GM18508 (cell line): ENCODE results near the gene ADIPOR2.
"Not testable (repeated sequence)": the region's sequence is repeated elsewhere in the genome, so short reads cannot be mapped to it uniquely, and the experiment has no call there.

Experiments used
- ATAC-seq: cut with Tn5 transposase; IDR thresholded peaks from one replicate; pipeline ENCODE4 v1.9.1; 2021; ENCODE audit warnings: moderate number of reproducible peaks; ENCODE audit not compliant: insufficient read depth, unreplicated experiment

ADIPOR2 gene

GRCh38 chr12:1663440-1664132 is 27.3 kb upstream of the ADIPOR2 start:
- no peak for ATAC-seq

GRCh38 chr12:1665366-1665765 is 25.5 kb upstream of the ADIPOR2 start:
- no peak for ATAC-seq

GRCh38 chr12:1666215-1666614 is 24.7 kb upstream of the ADIPOR2 start:
- no peak for ATAC-seq

- ATAC-seq = no peak
Observed at GRCh38 chr12:1666685-1667162, 24.1 kb upstream of the ADIPOR2 start.

DNA sequence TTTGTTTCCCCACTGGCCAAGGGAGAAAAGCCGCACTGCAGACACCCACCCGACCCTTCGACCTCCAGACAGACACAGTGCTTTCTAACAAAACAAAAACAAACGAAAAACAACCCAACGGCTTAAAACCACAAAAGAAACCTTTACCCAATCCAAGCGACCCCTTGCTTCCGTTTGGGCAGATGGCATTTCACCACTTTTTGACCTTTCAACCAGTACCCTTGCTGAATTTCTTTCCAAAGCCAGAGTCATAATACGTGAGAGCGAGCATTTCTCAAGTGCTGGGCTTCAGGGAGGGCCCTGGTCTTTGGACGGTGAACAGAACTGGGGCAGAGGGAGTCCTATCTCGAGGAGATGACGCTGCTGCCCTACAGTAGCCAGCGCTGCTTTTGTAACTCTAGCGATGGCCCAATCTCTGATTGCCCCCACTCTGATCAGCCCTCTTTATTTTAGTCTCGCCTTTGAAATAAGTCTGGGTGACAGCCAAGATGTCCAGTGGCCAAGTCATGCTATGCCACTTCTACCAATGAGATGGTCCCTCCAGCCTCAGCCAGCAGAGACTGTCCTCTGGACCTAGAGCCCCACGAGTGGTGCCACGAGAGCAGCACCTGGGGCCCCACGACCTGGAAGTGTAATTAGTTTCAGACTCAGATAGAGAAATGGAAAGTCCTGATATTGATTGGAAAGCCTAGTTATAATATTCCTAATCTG is 21.9 kb upstream of the ADIPOR2 start:
- ATAC-seq = no peak

DNA sequence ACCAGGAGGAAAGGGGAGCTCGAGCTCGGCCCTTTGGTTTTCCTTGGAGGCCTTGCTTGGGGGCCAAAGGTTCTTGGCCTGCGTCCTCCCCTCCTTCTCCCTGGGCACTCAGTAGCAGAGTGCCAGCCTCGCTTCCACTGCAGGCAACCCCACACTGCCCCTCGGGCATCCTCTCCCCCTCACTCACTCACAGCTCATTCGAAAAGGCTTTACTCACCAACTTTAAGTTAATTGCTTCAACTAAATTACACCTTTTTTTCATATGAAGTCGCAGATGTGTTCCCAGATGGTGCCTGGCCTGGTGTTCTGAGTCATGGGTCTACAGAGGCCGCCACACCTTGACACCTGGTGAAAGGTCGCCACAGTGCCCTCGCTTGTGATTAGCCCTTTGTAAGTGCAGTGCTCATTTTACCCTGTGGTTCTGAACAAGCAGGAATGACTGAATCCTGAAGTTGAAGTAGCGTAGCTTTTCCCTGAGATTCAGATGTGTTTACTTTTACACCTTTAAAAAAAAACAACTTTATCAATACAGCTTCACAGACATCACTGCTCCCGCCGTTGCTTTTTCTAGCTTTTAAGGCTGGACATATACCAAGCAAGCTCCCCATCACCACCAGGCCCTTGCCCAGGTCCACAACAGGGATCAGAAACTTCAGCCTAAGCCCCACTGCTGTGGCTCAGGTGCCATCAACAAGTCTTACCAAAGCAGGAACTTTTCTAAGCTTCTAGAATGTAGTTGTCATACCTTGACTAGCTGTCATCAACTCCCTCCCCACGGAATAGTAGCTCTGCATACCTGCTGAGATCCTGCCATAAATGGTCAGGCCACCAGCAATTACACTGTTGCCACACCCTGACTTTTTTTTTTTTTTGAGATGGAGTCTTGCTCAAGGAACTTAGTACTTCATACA is 20.3 kb upstream of the ADIPOR2 start:
- no peak for ATAC-seq

DNA sequence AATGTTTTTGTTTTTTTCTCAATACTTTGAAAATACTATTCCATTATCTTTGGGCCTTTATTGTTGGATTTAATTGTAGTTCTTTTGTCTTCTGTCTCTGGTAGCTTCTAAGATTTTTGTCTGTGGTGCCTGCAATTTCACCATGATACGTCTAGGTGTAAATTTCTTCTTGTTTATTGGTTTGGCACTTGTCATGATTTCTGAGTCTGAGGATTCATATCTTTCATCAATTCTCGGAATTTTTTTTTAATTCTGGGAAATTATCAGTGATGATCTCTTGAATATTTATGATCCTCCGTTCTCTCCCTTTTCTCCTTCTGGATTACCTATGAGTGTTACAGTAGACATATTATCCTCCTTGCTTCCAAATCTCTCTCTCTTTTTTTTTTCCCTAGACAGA is 14.8 kb upstream of the ADIPOR2 start:
- ATAC-seq = no peak

DNA sequence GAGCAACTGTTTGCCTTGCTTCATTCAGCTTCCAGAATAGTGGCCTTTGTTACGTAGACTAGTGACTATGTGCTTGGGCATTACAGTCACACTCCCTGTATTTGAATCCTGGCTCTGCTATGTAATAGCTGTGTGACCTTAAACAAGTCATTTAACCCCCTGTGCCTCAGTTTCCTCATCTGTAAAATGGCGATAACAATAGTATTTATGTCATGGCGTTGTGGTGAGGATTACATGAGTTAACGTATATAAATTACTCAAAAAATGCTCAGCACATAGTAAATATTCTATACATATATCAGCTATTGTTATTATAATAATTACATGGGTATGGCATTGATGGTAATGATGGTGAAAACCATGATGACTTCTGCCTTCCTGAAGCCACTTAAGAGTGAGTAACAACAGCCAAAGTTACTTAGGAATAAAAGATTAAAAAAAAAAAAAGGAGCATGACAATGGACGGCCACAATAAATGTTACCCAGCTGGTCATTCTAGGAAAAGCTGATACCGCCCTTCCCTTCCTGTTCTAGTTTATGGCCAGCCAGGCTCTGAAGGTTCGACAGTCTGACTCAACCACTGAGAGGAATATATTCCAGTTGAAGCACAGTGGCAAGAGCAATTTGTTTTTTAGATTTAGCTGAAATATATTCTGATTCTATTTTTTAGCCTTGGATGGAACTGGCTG is 9.9 kb upstream of the ADIPOR2 start:
- ATAC-seq = no peak

- no peak for ATAC-seq
Observed at GRCh38 chr12:1681493-1681807, 9.4 kb upstream of the ADIPOR2 start.

- ATAC-seq = no peak
Observed at GRCh38 chr12:1688086-1688710, 2.7 kb upstream of the ADIPOR2 start.

- no peak for ATAC-seq
Observed at GRCh38 chr12:1691123-1692007, 495 bp downstream of the ADIPOR2 start.

DNA sequence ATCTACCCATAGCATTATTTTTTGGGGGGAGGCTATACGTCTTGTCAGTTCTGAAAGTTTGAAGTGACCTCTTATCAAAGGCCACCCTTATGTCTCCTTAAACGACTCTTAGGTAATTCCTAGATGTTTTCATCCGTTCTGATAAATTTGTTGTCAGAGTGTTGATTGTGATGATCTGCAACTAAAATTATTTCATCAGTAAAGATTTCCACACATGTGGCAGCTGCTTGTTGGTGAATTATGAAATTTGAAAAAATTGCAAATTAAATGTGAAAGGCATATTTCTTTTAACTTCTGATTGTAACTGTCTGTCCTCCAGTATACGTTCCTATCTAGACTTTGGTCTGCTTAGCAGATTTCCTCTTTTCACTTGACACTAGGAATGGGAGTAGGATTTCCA is 1.4 kb downstream of the ADIPOR2 start:
- ATAC-seq = no peak

DNA sequence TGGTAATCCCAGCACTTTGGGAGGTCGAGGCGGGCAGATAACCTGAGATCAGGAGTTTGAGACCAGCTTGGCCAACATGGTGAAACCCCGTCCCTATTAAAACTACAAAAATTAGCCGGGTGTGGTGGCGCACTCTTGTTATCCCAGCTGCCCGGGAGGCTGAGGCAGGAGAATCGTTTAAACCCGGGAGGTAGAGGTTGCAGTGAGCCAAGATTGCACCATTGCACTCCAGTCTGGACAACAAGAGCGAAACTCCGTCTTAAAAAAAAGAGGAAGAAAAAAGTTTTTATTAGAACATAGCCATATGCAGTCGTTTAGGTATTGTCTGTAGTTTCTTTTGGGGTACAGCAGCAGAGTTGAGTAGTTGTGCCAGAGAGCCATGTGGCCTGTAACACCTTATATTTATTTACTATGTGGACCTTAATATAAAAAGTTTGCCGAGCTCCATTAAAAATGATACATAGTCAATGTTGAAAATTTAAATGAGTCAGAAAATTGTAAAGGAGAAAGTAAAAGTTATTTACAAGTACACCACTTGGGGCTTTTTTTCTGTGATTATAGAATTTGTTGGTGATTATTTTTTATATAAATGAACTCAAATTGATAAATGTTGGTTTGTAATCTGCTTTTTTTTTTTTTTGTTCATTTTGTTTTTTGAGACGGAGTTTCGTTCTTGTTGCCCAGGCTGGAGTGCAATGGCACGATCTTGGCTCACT is 2.2 kb downstream of the ADIPOR2 start:
- ATAC-seq = no peak

DNA sequence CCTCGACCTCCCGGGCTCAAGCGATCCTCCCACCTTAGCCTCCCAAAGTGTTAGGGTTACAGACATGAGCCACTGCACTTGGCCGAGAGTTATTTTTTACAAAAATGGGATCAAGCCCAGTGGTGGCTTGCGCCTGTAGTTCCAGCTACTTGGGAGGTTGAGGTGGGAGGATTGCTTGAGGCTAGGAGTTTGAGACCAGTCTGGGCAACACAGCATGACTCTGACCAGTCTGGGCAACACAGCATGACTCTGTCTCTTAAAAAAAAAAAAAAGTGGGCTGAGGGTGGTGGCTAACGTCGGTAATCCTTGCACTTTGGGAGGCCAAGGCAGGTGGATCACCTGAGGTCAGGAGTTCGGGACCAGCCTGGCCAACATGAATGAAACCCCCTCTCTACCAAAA is 4.2 kb downstream of the ADIPOR2 start:
- not testable (repeated sequence) for ATAC-seq

GRCh38 chr12:1695886-1696670 is 5.2 kb downstream of the ADIPOR2 start:
- no peak for ATAC-seq

- ATAC-seq = no peak
Observed at GRCh38 chr12:1696800-1697199, 5.9 kb downstream of the ADIPOR2 start.

DNA sequence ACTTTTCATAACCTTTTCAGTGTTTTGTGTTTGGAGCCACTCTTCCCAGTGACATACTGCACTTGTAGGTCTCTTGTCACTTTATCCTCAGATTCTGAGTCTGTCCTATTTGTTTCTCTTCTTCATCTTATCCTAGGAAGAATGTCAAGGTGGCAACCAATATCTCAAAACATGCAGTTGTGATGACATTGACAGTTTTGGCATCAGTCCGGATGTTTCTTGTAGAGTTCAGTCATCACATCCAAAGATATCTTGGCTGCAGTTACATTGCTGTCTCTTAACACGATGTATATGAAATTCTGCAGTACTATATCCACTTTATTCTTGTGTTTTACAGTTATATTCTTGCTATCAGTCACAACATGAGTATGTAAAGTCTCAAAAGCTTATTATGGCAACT is 6.4 kb downstream of the ADIPOR2 start:
- ATAC-seq = no peak

GRCh38 chr12:1698720-1699119 is 7.8 kb downstream of the ADIPOR2 start:
- no peak for ATAC-seq
